LHCN-M2 (cell line): ENCODE data around the gene SIGLEC14. TPM values are rescaled to one million over a fixed set of nuclear protein-coding genes. Genes with fewer than 3 reads are reported as not detected.

Source experiments
- total RNA-seq: library from RNA; depleted of rRNA; stranded (reverse); fragments of >200 nt; gene quantifications from 2 replicates; pipeline ENCODE4 v1.2.3, GENCODE V29; 2014; rRNA removed

SIGLEC14 gene
- total RNA-seq, 1 experiment from 2014 or later, result not detected

Other genes with a start within 250 kb of the SIGLEC14 start
- gene SIGLEC10, start 229.2 kb downstream of the SIGLEC14 start, total RNA-seq, result not detected in 2 replicates
- not detected in 2 replicates for gene SIGLEC8, start 188.4 kb downstream of the SIGLEC14 start, total RNA-seq
- not detected in 2 replicates for gene CEACAM18, start 168.3 kb downstream of the SIGLEC14 start, total RNA-seq
- not detected in 2 replicates for gene SIGLEC12, start 145.0 kb downstream of the SIGLEC14 start, total RNA-seq
- not detected in 2 replicates for gene SIGLEC6, start 115.2 kb downstream of the SIGLEC14 start, total RNA-seq
- gene ZNF175, start 75.5 kb downstream of the SIGLEC14 start, total RNA-seq, result 2.9 and 4.0 TPM in 2 replicates
- not detected in 2 replicates for gene SIGLEC5, start 16.4 kb downstream of the SIGLEC14 start, total RNA-seq
- 12.9 and 27.3 TPM in 2 replicates for gene SPACA6, start 46.5 kb upstream of the SIGLEC14 start, total RNA-seq
- 59.1 and 139 TPM in 2 replicates for gene HAS1, start 77.2 kb upstream of the SIGLEC14 start, total RNA-seq
- 9.7 and 10.9 TPM in 2 replicates for gene FPR1, start 105.1 kb upstream of the SIGLEC14 start, total RNA-seq
- gene FPR2, start 114.4 kb upstream of the SIGLEC14 start, total RNA-seq, result 0.40 and 1.8 TPM in 2 replicates
- gene FPR3, start 148.3 kb upstream of the SIGLEC14 start, total RNA-seq, result not detected in 2 replicates
- gene ZNF577, start 241.1 kb upstream of the SIGLEC14 start, total RNA-seq, result 4.6 and 6.6 TPM in 2 replicates